ENCODE results near the gene YDJC. TPM values are rescaled to one million over a fixed set of nuclear protein-coding genes. Genes with fewer than 3 reads are reported as not detected.

The YDJC gene
- total and polyA plus RNA-seq, 9 of the 15 experiments (the other 6 are each of a cell fraction or from before 2014, with no cell fraction given), result 13.5 to 871 (median 164) TPM

- TF ChIP-seq TAF15 (IDR thresholded peaks at IDR 0.05; ENCODE audit: low read depth, low read length), result no peak
- no peak for TF ChIP-seq BRCA1 (IDR thresholded peaks at IDR 0.05)
- TF ChIP-seq BRCA1 (CRISPR knock-in tag; IDR thresholded peaks at IDR 0.05), result no peak
- TF ChIP-seq TAF7 (tag; IDR thresholded peaks at IDR 0.05), result no peak
- TF ChIP-seq SETDB1 (IDR thresholded peaks at IDR 0.05; ENCODE audit: low read length), result no peak
- peak; percentile 88 for TF ChIP-seq EP300 (IDR thresholded peaks at IDR 0.05; ENCODE audit: low read length)
- TF ChIP-seq, protein P1, sequence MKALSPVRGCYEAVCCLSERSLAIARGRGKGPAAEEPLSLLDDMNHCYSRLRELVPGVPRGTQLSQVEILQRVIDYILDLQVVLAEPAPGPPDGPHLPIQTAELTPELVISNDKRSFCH (CRISPR knock-in tag; IDR thresholded peaks at IDR 0.05), result no peak
- TF ChIP-seq, protein P1 (tag; IDR thresholded peaks at IDR 0.05), result no peak
- TF ChIP-seq ZBTB12 (CRISPR knock-in tag; IDR thresholded peaks at IDR 0.05), result peak; percentile 21; the same call in 1 of the 2 replicates
- TF ChIP-seq NEUROD1 (IDR thresholded peaks at IDR 0.05; ENCODE audit: borderline replicate concordance, low read depth, low read length, partially characterized antibody), result no peak
- TF ChIP-seq, protein P2, sequence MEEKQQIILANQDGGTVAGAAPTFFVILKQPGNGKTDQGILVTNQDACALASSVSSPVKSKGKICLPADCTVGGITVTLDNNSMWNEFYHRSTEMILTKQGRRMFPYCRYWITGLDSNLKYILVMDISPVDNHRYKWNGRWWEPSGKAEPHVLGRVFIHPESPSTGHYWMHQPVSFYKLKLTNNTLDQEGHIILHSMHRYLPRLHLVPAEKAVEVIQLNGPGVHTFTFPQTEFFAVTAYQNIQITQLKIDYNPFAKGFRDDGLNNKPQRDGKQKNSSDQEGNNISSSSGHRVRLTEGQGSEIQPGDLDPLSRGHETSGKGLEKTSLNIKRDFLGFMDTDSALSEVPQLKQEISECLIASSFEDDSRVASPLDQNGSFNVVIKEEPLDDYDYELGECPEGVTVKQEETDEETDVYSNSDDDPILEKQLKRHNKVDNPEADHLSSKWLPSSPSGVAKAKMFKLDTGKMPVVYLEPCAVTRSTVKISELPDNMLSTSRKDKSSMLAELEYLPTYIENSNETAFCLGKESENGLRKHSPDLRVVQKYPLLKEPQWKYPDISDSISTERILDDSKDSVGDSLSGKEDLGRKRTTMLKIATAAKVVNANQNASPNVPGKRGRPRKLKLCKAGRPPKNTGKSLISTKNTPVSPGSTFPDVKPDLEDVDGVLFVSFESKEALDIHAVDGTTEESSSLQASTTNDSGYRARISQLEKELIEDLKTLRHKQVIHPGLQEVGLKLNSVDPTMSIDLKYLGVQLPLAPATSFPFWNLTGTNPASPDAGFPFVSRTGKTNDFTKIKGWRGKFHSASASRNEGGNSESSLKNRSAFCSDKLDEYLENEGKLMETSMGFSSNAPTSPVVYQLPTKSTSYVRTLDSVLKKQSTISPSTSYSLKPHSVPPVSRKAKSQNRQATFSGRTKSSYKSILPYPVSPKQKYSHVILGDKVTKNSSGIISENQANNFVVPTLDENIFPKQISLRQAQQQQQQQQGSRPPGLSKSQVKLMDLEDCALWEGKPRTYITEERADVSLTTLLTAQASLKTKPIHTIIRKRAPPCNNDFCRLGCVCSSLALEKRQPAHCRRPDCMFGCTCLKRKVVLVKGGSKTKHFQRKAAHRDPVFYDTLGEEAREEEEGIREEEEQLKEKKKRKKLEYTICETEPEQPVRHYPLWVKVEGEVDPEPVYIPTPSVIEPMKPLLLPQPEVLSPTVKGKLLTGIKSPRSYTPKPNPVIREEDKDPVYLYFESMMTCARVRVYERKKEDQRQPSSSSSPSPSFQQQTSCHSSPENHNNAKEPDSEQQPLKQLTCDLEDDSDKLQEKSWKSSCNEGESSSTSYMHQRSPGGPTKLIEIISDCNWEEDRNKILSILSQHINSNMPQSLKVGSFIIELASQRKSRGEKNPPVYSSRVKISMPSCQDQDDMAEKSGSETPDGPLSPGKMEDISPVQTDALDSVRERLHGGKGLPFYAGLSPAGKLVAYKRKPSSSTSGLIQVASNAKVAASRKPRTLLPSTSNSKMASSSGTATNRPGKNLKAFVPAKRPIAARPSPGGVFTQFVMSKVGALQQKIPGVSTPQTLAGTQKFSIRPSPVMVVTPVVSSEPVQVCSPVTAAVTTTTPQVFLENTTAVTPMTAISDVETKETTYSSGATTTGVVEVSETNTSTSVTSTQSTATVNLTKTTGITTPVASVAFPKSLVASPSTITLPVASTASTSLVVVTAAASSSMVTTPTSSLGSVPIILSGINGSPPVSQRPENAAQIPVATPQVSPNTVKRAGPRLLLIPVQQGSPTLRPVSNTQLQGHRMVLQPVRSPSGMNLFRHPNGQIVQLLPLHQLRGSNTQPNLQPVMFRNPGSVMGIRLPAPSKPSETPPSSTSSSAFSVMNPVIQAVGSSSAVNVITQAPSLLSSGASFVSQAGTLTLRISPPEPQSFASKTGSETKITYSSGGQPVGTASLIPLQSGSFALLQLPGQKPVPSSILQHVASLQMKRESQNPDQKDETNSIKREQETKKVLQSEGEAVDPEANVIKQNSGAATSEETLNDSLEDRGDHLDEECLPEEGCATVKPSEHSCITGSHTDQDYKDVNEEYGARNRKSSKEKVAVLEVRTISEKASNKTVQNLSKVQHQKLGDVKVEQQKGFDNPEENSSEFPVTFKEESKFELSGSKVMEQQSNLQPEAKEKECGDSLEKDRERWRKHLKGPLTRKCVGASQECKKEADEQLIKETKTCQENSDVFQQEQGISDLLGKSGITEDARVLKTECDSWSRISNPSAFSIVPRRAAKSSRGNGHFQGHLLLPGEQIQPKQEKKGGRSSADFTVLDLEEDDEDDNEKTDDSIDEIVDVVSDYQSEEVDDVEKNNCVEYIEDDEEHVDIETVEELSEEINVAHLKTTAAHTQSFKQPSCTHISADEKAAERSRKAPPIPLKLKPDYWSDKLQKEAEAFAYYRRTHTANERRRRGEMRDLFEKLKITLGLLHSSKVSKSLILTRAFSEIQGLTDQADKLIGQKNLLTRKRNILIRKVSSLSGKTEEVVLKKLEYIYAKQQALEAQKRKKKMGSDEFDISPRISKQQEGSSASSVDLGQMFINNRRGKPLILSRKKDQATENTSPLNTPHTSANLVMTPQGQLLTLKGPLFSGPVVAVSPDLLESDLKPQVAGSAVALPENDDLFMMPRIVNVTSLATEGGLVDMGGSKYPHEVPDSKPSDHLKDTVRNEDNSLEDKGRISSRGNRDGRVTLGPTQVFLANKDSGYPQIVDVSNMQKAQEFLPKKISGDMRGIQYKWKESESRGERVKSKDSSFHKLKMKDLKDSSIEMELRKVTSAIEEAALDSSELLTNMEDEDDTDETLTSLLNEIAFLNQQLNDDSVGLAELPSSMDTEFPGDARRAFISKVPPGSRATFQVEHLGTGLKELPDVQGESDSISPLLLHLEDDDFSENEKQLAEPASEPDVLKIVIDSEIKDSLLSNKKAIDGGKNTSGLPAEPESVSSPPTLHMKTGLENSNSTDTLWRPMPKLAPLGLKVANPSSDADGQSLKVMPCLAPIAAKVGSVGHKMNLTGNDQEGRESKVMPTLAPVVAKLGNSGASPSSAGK (IDR thresholded peaks at IDR 0.05), result no peak
- TF ChIP-seq ZNF512 (tag; IDR thresholded peaks at IDR 0.05), result no peak
- TF ChIP-seq ZC3H4 (CRISPR knock-in tag; IDR thresholded peaks at IDR 0.05; ENCODE audit: borderline replicate concordance), result no peak
- TF ChIP-seq BCOR (IDR thresholded peaks at IDR 0.05), result no peak
These were observed 41.8 kb downstream of the YDJC start (continued) for GRCh38 chr22:21587803-21588611.

All from K562 (cell line).